Large intestine (tissue), 3 donors: Measurements from ENCODE around the gene XRRA1. TPM values are rescaled to one million over a fixed set of nuclear protein-coding genes. Genes with fewer than 3 reads are reported as not detected.

Source experiments
- DNase-seq, 2 donors: peaks; one replicate each; pipeline versions ENCODE4 v3.0.0 to v3.0.0-alpha.2; 2013
- H3K27ac ChIP-seq: one replicate; pipeline ENCODE4 v1.5.1; 2013; ENCODE audit warnings: low read length
- H3K27me3 ChIP-seq: 2 replicates; pipeline ENCODE4 v1.6.1; 2013; ENCODE audit warnings: low read length; ENCODE audit not compliant: control insufficient read depth, insufficient read depth
- H3K36me3 ChIP-seq: 2 replicates; pipeline ENCODE4 v1.6.1; 2013; ENCODE audit warnings: low read length; ENCODE audit not compliant: control insufficient read depth, insufficient read depth
- H3K4me1 ChIP-seq: one replicate; pipeline ENCODE4 v1.6.1; 2013; ENCODE audit warnings: low read length; ENCODE audit not compliant: control insufficient read depth, insufficient read depth
- H3K4me3 ChIP-seq: one replicate; pipeline ENCODE4 v1.5.1; 2013; ENCODE audit warnings: low read length
- H3K9me3 ChIP-seq: one replicate; pipeline ENCODE4 v1.6.1; 2013; ENCODE audit warnings: mild to moderate bottlenecking, low read depth, low read length, moderate library complexity; ENCODE audit not compliant: control insufficient read depth
- WGBS: methylation state at CpG from one replicate; pipeline ENCODE4 v1.1.5; 2013; ENCODE audit warnings: low lambda C conversion rate; ENCODE audit not compliant: insufficient coverage; 5-methylcytosine and 5-hydroxymethylcytosine counted together
- polyA plus RNA-seq: library from polyadenylated mRNA; unstranded; fragments of 120-200 nt; gene quantifications from one replicate; pipeline ENCODE4 v1.2.1, GENCODE V29; 2013

The XRRA1 gene
- polyA plus RNA-seq, 1 donor: 17.3 TPM

GRCh38 chr11:74853223-74853622 lies 95.7 kb downstream of the XRRA1 start:
- H3K9me3 ChIP-seq: no peaks in the 10 kb centered on the region
- no CpG with 5 or more reads among the region's 4 CpGs for WGBS
- H3K4me3 ChIP-seq: no peak overlapping the region
- peaks cover 56% of the 10 kb centered on the region for H3K36me3 ChIP-seq
- H3K27me3 ChIP-seq: no peaks in the 10 kb centered on the region
- H3K27ac ChIP-seq: no peak overlapping the region
- no peaks in the 10 kb centered on the region for H3K4me1 ChIP-seq
- DNase-seq: no peak

- no peak overlapping the region for H3K27ac ChIP-seq
- H3K27me3 ChIP-seq: no peaks in the 10 kb centered on the region
- H3K4me1 ChIP-seq: no peaks in the 10 kb centered on the region
- H3K4me3 ChIP-seq: no peak overlapping the region
- WGBS: no CpG with 5 or more reads among the region's 7 CpGs
- peaks cover 73% of the 10 kb centered on the region for H3K36me3 ChIP-seq
- DNase-seq: no peak
- no peaks in the 10 kb centered on the region for H3K9me3 ChIP-seq
Measured at GRCh38 chr11:74849525-74850391, 99.1 kb downstream of the XRRA1 start.

- Histone ChIP-seq H3K9me3 (peaks cover 3% of the 10 kb centered on the region), H3K36me3 (peaks cover 90% of the 10 kb centered on the region), H3K27me3 (no peaks in the 10 kb centered on the region), H3K4me3 (no peak overlapping the region), H3K4me1 (no peaks in the 10 kb centered on the region), H3K27ac (no peak overlapping the region)
- DNase-seq: no peak
- no CpG with 5 or more reads among the region's 6 CpGs for WGBS
Measured at GRCh38 chr11:74847895-74848294, 101.0 kb downstream of the XRRA1 start.

- DNase-seq: no peak
- no CpG with 5 or more reads among the region's 1 CpG for WGBS
- H3K4me1 ChIP-seq: no peaks in the 10 kb centered on the region
- H3K36me3 ChIP-seq: peaks cover 90% of the 10 kb centered on the region
- no peak overlapping the region for H3K4me3 ChIP-seq
- H3K27ac ChIP-seq: no peak overlapping the region
- H3K9me3 ChIP-seq: peaks cover 3% of the 10 kb centered on the region
- H3K27me3 ChIP-seq: no peaks in the 10 kb centered on the region
Measured at GRCh38 chr11:74847395-74847794, 101.5 kb downstream of the XRRA1 start.

GRCh38 chr11:74846770-74847169 lies 102.1 kb downstream of the XRRA1 start:
- DNase-seq: no peak
- H3K4me1 ChIP-seq: no peaks in the 10 kb centered on the region
- no peak overlapping the region for H3K4me3 ChIP-seq
- 92% methylated on average over 1 of the region's 2 CpGs for WGBS
- H3K27ac ChIP-seq: no peak overlapping the region
- H3K27me3 ChIP-seq: no peaks in the 10 kb centered on the region
- peaks cover 3% of the 10 kb centered on the region for H3K9me3 ChIP-seq
- peaks cover 90% of the 10 kb centered on the region for H3K36me3 ChIP-seq

GRCh38 chr11:74845978-74846517 lies 102.8 kb downstream of the XRRA1 start:
- Histone ChIP-seq H3K4me3 (no peak overlapping the region), H3K9me3 (peaks cover 3% of the 10 kb centered on the region), H3K27ac (no peak overlapping the region), H3K36me3 (peaks cover 87% of the 10 kb centered on the region), H3K4me1 (no peaks in the 10 kb centered on the region), H3K27me3 (no peaks in the 10 kb centered on the region)
- WGBS: 100% methylated on average over 1 of the region's 5 CpGs
- DNase-seq: no peak

- no peak overlapping the region for H3K27ac ChIP-seq
Measured at GRCh38 chr11:74844865-74845264, 104.0 kb downstream of the XRRA1 start.

GRCh38 chr11:74844072-74844471 lies 104.8 kb downstream of the XRRA1 start:
- Histone ChIP-seq H3K27me3 (no peaks in the 10 kb centered on the region), H3K9me3 (peaks cover 3% of the 10 kb centered on the region), H3K36me3 (peaks cover 84% of the 10 kb centered on the region), H3K4me3 (no peak overlapping the region), H3K4me1 (no peaks in the 10 kb centered on the region), H3K27ac (no peak overlapping the region)
- DNase-seq: no peak
- WGBS: 80% methylated on average over 1 of the region's 3 CpGs

More at GRCh38 chr11:74844865-74845264, 104.0 kb downstream of the XRRA1 start:
- DNase-seq: no peak
- H3K4me3 ChIP-seq: no peak overlapping the region
- no CpG with 5 or more reads among the region's 4 CpGs for WGBS
- no peaks in the 10 kb centered on the region for H3K27me3 ChIP-seq
- peaks cover 3% of the 10 kb centered on the region for H3K9me3 ChIP-seq
- no peaks in the 10 kb centered on the region for H3K4me1 ChIP-seq
- H3K36me3 ChIP-seq: peaks cover 84% of the 10 kb centered on the region

GRCh38 chr11:74842967-74843366 lies 105.9 kb downstream of the XRRA1 start:
- peaks cover 3% of the 10 kb centered on the region for H3K9me3 ChIP-seq
- no peak overlapping the region for H3K4me3 ChIP-seq
- no peak overlapping the region for H3K27ac ChIP-seq
- DNase-seq: no peak
- no peaks in the 10 kb centered on the region for H3K4me1 ChIP-seq
- peaks cover 83% of the 10 kb centered on the region for H3K36me3 ChIP-seq
- WGBS: no CpG with 5 or more reads among the region's 13 CpGs
- H3K27me3 ChIP-seq: no peaks in the 10 kb centered on the region

- Histone ChIP-seq H3K4me3 (no peak overlapping the region), H3K36me3 (peaks cover 87% of the 10 kb centered on the region), H3K27me3 (no peaks in the 10 kb centered on the region), H3K27ac (no peak overlapping the region), H3K4me1 (no peaks in the 10 kb centered on the region), H3K9me3 (peaks cover 3% of the 10 kb centered on the region)
- no CpG with 5 or more reads among the region's 2 CpGs for WGBS
- no peak for DNase-seq
Measured at GRCh38 chr11:74840486-74840885, 108.4 kb downstream of the XRRA1 start.
